AG20443 (cell line): ENCODE data around the gene NEK5.
"Not testable (repeated sequence)": the region's sequence is repeated elsewhere in the genome, so short reads cannot be mapped to it uniquely, and the experiment has no call there.

Experiments
- DNase-seq: peaks from one replicate; pipeline ENCODE4 v3.0.0; 2012; ENCODE audit warnings: low spot score, mixed read lengths

The NEK5 gene

DNA sequence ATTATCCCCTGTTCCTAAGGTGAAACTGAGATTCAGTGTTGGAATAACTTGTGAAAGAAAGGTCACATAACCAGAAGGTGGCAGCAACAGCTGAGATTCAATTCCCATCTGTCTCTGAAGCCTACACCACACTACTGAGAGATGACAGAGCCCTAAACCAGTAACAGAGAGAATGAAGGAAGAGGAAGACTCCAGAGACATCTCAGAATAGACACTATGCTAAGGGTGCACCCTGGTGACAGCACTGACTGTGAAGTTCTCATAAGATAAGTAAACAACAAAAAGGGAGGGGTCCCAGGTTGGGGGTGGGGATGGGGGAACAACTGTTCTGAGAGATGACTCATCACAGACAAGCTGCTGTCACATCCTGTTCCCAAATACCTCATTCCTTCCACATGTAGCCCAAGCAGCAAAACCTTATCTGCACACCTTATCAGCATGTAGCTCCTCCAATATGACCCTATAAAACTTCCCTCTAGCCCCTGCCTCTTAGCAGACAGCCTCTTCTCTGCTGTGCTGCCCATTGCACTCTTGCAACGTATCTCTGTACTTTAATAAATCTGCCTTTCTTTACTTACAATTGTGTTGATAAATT lies 57.8 kb downstream of the NEK5 start:
- DNase-seq, result peak; percentile 42

DNA sequence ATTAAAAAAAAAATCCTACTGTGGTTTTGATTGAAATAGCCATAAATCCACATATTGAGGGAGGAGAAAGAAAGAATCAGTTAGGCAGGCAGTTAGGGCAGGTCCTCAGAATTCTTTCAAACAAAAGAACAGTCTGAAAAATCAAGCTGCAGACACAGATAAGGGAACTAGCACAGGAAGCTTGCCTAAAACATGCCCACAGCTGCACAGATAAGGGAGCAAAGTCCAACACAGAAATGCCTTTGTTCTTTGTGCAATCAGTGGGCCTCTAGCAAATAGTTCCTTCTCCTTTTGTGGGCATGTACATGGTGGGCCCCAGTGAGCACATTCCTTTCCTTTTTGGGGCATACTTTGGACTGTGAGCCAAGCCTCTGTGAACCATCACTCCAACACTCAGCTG lies 61.6 kb downstream of the NEK5 start:
- no peak for DNase-seq

DNA sequence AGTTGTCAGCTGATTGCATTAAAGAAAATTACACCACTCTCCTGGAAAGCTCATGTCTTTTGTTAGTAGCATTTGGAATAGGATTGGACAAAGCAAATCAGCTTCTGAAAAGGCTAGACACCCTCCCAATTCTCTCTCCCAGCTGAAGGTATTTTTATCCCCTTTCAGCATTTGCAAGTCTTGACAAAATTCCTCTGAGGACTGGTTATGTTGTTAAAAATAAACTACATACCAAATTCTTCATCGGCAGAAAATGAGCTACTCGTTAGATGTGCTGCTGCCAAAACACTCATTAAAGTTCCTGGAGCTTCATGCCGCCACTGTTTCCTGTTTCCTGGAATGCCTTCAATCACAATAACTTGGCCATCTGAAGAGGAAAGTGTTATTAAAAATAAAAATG lies 67.3 kb downstream of the NEK5 start:
- peak; percentile 46 for DNase-seq

DNA sequence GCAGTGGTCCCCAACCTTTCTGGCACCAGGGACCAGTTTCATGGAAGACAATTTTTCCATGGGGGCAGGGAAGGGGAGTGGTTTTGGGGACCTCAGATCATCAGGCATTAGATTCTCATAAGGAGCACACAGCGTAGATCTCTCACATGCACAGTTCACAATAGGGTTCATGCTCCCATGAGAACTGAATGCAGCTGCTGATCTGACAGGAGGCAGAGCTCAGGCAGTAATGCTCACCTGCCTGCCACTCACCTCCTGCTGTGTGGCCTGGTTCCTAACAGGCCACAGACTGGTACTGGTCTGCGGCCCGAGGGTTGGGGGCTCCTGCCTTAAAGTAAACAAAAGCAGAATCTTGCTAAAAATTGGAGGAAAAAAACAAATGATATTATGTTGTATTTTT lies 67.8 kb downstream of the NEK5 start:
- DNase-seq, result not testable (repeated sequence)

DNA sequence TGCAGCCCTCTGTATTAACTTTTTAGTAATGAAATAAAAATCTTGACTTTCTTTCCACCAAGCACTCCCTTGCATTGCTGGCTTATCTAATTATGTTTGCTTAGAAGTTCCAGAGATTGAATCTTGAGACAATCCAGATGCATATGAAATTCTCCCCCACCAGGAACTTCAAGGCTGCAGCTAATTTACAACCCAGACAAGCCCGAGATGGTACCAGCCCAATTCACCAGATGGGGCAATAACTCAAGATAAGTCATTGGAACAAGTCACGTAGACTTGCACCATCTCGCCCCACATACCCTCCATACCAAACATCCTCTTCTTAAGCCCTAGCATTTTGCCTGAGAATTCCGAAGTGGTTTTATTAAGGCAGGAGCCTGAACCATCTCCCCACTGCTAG lies 75.4 kb downstream of the NEK5 start:
- peak; percentile 15 for DNase-seq

DNA sequence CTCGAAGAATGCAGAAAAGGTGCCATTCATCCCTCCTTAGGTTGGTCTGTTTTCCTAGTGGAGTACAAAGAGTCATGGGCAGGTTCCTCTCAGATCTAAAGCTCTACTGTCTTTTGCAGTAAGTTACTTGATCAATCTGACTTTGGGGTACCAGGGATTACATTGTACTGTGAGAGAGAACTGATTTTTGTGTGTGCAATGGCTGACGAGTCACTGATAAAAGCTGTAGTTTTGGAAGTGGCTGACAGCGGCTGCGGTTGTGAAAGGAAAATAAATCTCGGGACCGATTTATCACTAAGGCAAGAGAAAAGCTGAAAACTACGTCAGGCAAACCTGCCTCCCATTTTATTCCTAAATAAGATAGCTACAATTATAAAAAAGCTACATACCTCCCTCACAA lies 77.5 kb downstream of the NEK5 start:
- no peak for DNase-seq

DNA sequence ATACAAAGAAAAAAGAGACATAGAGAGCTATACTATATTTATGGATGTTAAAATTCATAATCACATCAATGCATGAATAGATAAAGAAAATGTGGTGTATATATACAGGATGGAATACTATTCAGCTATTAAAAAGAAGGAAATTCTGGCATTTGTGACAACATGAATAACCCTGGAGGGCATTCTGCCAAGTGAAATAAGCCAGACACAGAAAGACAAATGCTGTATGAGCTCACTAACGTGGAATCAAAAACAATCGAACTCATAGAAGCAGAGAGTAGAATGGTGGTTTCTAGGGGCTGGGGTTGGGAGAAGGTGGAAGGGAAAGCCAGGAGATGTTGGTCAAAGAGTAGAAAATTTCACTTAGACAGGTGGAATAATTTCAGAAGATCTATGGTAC lies 80.4 kb downstream of the NEK5 start:
- no peak for DNase-seq

DNA sequence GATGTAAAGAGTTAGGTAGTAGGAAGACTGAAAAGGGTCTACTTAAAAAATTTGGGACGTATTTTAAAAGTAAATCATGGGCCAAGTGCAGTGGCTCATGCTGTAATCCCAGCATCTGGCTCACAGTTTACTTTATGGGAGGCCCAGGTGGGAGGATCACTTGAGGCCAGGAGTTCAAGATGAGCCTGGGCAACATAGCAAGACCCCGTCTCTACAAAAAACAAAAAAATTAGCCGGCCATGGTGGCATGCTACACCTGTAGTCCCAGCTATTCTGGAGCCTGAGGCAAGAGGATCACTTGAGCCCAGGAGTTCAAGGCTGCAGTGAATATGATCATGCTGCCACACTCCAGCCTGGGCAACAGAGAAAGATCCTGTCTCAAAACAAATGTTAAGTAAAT lies 81.4 kb downstream of the NEK5 start:
- DNase-seq, result no peak

DNA sequence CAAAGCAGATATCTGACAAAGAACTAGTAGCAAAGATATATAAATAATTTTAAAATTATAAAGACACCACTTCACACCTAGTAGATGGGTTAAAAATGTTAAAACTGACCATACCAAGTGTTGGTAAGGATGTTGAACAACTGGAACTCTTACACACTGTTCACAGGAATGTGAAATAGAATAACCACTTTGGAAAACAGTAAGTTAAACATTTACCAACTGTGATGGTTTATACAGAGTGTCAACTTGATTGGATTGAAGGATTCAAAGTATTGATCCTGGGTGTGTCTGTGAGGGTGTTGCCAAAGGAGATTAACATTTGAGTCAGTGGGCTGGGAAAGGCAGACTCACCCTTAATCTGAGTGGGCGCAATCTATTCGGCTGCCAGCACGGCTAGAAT lies 85.2 kb downstream of the NEK5 start:
- no peak for DNase-seq

DNA sequence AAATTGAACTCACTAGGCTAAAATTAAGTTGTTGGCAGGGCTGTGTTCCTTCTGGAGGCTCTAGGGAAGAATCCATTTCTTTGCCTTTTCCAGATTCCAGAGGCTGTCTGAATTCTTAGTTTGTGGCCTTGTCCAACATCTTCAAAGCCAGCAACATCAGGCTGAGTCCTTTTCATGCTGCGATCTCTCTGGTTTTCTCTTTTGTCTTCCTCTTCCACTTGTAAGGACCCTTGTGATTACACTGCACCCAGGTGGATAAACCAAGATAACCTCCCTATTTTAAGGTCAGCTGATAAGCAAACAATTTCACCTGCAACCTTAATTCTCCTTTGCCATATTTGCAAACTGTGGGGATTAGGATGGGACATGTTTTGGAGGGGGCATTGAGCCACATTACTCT lies 92.8 kb downstream of the NEK5 start:
- no peak for DNase-seq

DNA sequence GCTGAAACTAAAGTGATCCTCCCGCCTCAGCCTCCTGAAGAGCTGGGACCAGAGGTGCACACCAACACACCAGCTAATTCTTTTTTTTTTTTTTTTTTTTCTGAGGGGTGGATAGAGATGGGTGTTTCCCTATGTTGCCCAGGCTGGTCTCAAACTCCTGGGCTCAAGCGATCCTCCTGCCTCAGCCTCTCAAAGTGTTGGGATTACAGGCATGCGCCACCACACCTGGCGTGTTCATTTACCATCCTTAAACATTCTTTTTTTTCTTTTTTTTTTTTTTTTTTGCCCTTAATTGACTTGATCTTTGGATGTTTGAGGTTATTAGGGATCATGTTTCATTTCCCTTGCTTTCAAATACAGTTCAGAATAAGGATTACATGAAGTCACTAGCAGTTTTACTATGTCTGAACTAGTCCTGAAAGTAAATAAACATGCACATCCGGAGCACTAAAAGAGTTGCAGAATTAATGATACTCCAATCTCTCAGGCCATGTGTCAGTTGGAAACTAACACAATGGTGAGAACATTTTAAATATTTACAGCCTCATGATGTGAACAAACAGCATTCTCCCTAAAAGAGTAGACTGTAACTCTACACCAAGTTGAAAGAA lies 94.2 kb downstream of the NEK5 start:
- DNase-seq, result no peak

DNA sequence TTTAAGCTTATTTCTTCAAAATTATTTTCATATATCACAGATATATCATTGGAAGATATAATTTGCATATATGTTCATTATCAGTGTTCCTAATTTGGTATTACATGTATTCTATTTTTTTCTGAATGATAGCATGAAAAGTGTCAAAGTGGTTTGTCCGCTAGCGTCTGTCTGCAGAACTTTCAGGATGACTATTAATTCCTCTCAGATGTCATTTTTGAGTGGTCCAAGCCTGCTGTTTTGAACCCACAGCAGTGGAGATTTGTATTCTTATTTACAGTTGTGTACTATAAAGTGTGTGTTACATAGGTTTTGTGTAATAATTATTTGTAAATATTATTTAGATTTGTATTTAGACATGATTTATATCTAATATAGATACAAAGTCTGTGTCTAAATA lies 95.8 kb downstream of the NEK5 start:
- no peak for DNase-seq

DNA sequence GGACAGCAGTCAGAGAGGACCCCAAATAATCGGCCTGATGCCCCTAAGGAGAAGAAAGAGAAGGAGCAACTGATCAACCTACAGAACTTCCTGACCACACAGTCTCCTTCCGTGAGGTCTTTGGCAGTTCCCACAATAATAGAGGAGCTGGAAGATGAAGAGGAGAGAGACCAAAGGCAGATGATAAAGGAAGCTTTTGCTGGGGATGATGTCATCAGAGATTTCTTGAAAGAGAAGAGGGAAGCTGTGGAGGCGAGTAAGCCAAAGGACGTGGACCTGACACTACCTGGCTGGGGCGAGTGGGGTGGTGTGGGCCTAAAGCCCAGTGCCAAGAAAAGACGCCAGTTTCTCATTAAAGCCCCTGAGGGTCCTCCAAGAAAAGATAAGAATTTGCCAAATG lies 98.5 kb downstream of the NEK5 start:
- not testable (repeated sequence) for DNase-seq

DNA sequence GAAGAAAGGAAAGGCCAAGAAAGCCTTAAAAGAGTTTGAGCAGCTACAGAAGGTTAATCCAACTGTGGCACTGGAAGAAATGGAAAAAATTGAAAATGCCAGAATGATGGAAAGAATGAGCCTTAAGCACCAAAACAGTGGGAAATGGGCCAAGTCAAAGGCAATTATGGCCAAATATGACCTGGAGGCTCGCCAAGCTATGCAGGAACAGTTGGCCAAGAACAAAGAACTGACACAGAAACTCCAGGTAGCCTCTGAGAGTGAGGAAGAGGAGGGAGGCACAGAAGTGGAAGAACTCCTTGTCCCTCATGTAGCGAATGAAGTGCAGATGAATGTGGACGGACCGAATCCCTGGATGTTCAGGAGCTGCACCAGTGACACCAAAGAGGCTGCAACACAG lies 99.3 kb downstream of the NEK5 start:
- DNase-seq, result no peak

DNA sequence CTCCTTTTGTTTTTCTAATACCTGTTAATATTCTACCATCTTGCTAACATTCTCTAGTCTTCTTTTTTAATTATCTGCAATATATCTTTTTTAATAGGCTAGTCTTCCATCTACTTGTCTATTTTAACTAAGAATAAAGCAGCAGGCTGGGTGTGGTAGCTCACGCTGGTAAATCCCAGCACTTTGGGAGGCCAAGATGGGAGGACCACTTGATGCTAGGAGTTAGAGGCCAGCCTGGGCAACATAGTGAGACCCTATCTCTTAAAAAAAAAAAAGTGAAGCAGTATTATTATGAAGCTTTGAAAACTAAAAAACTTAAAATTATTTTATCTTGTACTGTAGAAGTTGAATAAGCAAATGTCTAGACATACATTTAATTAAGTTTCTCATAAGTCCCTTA lies 101.0 kb downstream of the NEK5 start:
- DNase-seq, result no peak

DNA sequence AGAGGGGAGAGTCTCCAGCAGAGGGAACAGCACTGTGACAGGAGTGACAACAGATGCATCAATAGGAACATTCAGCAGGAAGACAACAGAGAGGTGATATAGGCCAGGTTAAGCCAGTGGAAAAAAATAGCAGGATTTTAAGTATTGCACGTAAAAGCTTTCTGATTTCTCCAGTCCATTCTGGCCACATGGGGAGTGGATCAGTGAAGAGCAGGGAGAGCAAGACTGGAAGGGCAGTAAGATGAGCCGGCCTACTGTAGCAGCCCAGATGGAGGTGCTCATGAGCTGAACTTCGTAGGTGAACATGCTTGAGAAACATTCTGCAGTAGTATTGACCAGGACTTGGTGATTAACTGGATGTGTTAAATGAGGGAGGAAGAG lies 102.6 kb downstream of the NEK5 start:
- DNase-seq, result no peak

DNA sequence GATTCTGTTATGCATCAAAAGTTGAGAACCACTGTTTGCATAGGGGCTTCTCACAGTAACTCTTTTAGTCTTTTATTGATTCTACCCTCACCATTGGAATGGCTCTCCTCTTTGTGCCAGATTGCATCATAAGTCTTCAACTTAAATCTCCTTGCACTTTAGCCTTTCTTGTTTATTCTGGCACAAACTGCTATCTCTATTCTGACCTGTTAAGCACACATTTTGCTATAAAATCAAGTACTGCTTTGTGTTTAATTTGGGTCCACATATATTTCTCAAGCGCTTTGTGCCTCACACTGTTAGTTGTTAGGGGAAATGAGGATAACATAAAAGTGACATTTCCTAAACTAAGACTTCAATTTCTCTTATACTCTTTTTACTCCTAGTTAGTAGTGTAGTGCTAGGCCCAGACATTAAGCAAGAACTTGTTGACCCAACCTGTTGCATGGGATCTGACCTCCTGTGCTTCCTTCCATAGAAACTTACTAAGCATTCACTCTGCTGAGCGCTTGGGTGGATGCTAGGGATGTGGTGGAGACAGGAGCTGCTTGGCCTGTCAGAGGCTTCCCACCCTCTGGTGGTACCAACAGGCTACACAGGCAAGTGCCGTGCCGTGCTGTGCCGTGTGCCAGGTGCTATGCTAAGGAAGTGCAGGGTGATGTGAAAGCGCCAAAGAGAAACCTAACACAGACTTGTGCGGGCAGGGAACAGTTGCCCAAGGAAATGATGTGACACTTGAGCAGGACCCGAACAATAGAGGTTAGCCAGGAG lies 103.2 kb downstream of the NEK5 start:
- DNase-seq, result no peak

DNA sequence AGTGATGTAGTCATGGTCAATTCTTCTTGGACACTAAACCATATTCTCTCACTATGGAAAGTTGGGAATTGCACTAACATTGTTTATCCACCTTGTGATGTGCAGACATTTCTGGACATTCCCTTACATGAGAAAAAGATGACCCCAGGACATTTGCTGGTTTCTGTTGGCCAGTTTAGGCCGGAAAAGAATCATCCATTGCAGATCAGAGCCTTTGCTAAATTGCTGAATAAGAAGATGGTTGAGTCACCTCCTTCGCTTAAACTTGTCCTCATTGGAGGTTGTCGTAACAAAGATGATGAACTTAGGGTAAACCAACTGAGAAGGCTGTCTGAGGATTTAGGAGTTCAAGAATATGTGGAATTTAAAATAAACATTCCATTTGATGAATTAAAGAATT lies 104.4 kb downstream of the NEK5 start, which contains the start of gene UTP14C:
Gene UTP14C, plus strand, starts transcription at position 211 of the 400 bp plus-strand sequence. CDS start 4,114 bp downstream, outside the sequence.
- DNase-seq, result no peak

DNA sequence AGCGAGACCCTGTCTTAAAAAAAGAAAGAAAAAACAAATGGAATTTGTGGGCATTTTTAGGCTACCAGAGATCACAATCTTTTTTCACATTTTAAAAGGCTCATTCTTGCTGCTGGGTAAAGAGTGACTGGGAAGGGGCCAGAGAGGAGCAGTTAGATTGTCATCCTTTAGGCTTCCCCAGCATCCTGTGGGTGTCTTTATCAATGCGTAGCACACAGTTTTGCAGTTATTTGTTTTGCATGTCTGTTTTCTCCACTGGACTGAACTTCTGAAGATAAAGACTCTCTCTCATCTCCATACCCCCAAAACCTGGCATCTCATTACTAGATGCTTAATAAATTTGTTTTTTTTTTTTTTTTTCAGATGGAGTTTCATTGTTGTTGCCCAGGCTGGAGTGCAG lies 106.5 kb downstream of the NEK5 start:
- no peak for DNase-seq

DNA sequence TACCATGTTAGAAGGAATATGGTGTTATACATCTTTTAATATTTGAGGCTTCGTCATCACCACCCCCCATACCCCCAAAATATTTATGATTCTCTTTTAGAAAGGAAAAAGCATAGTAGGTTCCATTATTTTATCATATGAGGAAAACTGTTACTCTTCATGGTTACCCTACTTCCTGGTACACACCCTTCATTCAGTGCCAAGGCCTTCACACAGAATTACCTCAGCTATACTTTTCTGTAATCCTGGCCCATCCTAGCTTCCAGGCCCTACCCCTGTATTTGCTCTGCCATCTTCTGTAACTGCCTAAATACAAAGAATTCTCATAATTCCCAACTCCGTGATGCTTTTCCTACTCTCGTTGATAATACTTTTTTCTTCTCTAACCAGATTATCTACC lies 108.7 kb downstream of the NEK5 start:
- no peak for DNase-seq

DNA sequence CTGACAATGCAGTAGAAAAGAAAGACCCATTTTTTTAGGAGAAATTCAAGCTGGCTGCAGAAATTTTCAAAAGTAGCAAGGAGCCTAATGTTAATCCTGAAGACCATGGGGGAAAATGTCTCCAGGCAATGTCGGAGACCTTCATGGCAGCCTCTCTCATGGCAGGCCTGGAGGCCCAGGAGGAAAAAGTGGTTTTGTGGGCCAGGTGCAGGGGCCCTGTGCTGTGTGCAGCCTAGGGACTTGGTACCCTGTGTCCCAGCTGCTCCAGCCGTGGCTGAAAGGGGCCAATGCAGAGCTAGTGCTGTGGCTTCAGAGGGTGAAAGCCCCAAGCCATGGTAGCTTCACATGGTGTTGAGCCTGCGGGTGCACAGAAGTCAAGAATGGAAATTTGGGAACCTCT lies 112.6 kb downstream of the NEK5 start:
- no peak for DNase-seq

DNA sequence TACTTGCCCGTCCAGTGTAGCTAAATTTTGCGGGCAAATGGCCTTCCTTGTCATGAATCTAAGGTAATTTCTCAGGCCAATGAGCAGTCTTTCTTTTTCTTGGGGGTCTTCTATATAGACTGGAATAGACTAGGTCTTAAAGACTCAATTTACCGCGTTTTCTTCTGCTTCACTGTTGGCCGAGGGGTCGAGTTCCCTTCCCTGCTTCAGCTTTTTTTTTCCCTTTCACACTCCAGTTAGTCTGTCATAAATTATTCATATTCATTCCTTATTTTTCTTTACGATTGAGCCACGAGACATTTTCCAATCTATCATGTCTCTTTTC lies 116.4 kb downstream of the NEK5 start:
- DNase-seq, result no peak

DNA sequence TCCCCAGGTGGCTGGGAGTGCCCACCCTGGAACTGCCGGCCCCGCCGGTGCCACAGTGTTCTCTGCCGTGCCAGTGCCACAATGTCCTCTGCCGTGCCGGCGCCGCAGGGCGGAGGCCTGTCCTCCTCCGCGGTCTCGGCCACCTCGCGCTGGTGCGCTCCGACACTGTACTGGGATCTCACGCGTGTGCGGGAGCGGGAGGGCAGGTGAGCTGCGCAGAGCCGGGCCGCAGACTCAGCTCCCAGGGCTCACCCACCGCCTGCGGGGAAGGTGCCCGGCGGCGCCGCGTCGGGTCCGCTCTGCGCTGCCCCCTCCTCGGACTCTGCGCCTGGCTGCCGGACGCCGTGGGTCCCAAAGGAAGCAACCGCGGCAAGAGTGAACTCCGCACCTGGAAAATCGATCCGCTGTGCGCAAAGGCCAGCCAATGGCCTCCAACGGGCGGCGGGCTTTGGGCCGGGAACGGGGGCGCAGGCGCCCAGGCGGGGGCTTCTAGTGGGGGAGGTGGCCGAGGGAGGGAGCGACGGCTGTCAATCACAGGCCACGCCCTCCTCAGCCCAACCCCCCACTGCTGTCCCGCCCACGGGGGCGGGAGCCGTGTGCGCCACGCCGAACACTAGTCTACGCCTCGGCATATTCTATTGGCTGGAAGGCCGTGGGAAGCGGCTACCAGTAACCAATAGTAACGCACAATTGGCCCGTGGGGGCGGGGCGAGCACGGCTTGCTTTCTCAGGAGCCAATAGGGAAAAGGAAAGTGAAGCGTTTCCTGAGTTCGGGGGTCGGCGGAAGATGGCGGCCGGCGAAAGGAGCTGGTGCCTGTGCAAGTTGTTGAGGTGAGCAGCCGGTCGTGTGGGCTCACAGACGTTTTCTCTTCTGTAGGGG lies 117.0 kb downstream of the NEK5 start, which contains the start of gene ALG11:
Gene ALG11, plus strand, starts transcription at position 767 of the 880 bp plus-strand sequence. Its CDS starts 21 bp downstream, at position 788.
- peak; percentile 99 for DNase-seq
